ENCODE measurements around the gene ACO1. TPM values are rescaled to one million over a fixed set of nuclear protein-coding genes. Genes with fewer than 3 reads are reported as not detected.

ACO1 gene
- total RNA-seq, 1 donor from 2014 or later: 32.5 TPM

GRCh38 chr9:32405506-32405905 is 21.1 kb downstream of the ACO1 start:
- no peak overlapping the region for H3K27ac Mint-ChIP-seq
- DNase-seq (ENCODE audit: extremely low spot score, unreplicated experiment): no peak
- H3K36me3 Mint-ChIP-seq: peaks cover 27% of the 10 kb centered on the region
- H3K4me3 Mint-ChIP-seq: no peak overlapping the region
- TF ChIP-seq, protein P1, sequence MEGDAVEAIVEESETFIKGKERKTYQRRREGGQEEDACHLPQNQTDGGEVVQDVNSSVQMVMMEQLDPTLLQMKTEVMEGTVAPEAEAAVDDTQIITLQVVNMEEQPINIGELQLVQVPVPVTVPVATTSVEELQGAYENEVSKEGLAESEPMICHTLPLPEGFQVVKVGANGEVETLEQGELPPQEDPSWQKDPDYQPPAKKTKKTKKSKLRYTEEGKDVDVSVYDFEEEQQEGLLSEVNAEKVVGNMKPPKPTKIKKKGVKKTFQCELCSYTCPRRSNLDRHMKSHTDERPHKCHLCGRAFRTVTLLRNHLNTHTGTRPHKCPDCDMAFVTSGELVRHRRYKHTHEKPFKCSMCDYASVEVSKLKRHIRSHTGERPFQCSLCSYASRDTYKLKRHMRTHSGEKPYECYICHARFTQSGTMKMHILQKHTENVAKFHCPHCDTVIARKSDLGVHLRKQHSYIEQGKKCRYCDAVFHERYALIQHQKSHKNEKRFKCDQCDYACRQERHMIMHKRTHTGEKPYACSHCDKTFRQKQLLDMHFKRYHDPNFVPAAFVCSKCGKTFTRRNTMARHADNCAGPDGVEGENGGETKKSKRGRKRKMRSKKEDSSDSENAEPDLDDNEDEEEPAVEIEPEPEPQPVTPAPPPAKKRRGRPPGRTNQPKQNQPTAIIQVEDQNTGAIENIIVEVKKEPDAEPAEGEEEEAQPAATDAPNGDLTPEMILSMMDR (conservative IDR thresholded peaks at IDR 0.05): no peak
- H3K27me3 Mint-ChIP-seq: no peaks in the 10 kb centered on the region
- peaks cover under 1% of the 10 kb centered on the region for H3K4me1 Mint-ChIP-seq (ENCODE audit: unreplicated experiment)
- H3K9me3 Mint-ChIP-seq: peaks cover 4% of the 10 kb centered on the region

- Mint-ChIP-seq H3K27ac (no peak overlapping the region), H3K27me3 (no peaks in the 10 kb centered on the region), H3K36me3 (peaks cover 30% of the 10 kb centered on the region), H3K9me3 (peaks cover 4% of the 10 kb centered on the region), H3K4me1 (ENCODE audit: unreplicated experiment) (no peaks in the 10 kb centered on the region), H3K4me3 (no peak overlapping the region)
- DNase-seq (ENCODE audit: extremely low spot score, unreplicated experiment): no peak
- TF ChIP-seq, protein P1 (conservative IDR thresholded peaks at IDR 0.05): no peak
Measured at GRCh38 chr9:32406046-32406445, 21.6 kb downstream of the ACO1 start.

DNA sequence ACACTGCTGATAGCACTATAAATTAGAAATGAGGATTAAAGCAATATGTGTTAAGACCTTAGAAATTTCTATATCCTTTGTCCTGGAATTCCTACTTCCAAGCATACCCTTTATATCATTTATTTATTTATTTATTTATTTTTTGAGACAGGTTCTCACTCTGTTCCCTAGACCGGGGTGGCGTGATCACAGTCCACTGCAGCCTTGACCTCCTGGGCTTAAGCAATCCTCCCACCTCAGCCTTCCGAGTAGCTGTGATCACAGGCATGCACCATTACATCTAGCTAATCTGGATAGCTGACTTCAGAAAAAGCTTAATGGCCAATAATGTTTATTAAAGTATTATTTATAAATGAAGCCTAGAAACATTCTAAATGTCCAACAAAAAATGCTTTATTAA is 27.3 kb downstream of the ACO1 start:
- H3K9me3 Mint-ChIP-seq: no peaks in the 10 kb centered on the region
- no peak overlapping the region for H3K27ac Mint-ChIP-seq
- DNase-seq (ENCODE audit: extremely low spot score, unreplicated experiment): no peak
- TF ChIP-seq, protein P1 (conservative IDR thresholded peaks at IDR 0.05): no peak
- H3K36me3 Mint-ChIP-seq: peaks cover 32% of the 10 kb centered on the region
- no peak overlapping the region for H3K4me3 Mint-ChIP-seq
- no peaks in the 10 kb centered on the region for H3K4me1 Mint-ChIP-seq (ENCODE audit: unreplicated experiment)
- no peaks in the 10 kb centered on the region for H3K27me3 Mint-ChIP-seq

- no peak for DNase-seq (ENCODE audit: extremely low spot score, unreplicated experiment)
- Mint-ChIP-seq H3K27ac (no peak overlapping the region), H3K9me3 (no peaks in the 10 kb centered on the region), H3K27me3 (no peaks in the 10 kb centered on the region), H3K4me1 (ENCODE audit: unreplicated experiment) (no peaks in the 10 kb centered on the region), H3K4me3 (no peak overlapping the region), H3K36me3 (peaks cover 29% of the 10 kb centered on the region)
- TF ChIP-seq, protein P1 (conservative IDR thresholded peaks at IDR 0.05): no peak
Measured at GRCh38 chr9:32412440-32412839, 28.0 kb downstream of the ACO1 start.

- H3K9me3 Mint-ChIP-seq: no peaks in the 10 kb centered on the region
- TF ChIP-seq, protein P1 (conservative IDR thresholded peaks at IDR 0.05): no peak
- H3K27ac Mint-ChIP-seq: no peak overlapping the region
- peaks cover 28% of the 10 kb centered on the region for H3K36me3 Mint-ChIP-seq
- H3K27me3 Mint-ChIP-seq: no peaks in the 10 kb centered on the region
- no peaks in the 10 kb centered on the region for H3K4me1 Mint-ChIP-seq (ENCODE audit: unreplicated experiment)
- no peak for DNase-seq (ENCODE audit: extremely low spot score, unreplicated experiment)
- H3K4me3 Mint-ChIP-seq: no peak overlapping the region
Measured at GRCh38 chr9:32413424-32413823, 29.0 kb downstream of the ACO1 start.

GRCh38 chr9:32414856-32415255 is 30.4 kb downstream of the ACO1 start:
- no peaks in the 10 kb centered on the region for H3K27me3 Mint-ChIP-seq
- no peak overlapping the region for H3K4me3 Mint-ChIP-seq
- no peaks in the 10 kb centered on the region for H3K9me3 Mint-ChIP-seq
- DNase-seq (ENCODE audit: extremely low spot score, unreplicated experiment): no peak
- peaks cover 29% of the 10 kb centered on the region for H3K36me3 Mint-ChIP-seq
- no peak overlapping the region for H3K27ac Mint-ChIP-seq
- TF ChIP-seq, protein P1 (conservative IDR thresholded peaks at IDR 0.05): no peak
- no peaks in the 10 kb centered on the region for H3K4me1 Mint-ChIP-seq (ENCODE audit: unreplicated experiment)
